HepG2 (cell line): ENCODE measurements around the gene GATAD2B. TPM values are rescaled to one million over a fixed set of nuclear protein-coding genes. Genes with fewer than 3 reads are reported as not detected.

Source experiments
- CAMTA2 ChIP-seq: sonication (generic); formaldehyde crosslinking; IDR thresholded peaks from 2 replicates; pipeline ENCODE4 v1.4.0; 2020; ENCODE audit warnings: mild to moderate bottlenecking, missing genetic modification reagents, borderline replicate concordance
- E2F1 ChIP-seq: sonication (generic); formaldehyde crosslinking; IDR thresholded peaks from 2 replicates; pipeline ENCODE4 v1.5.0; 2020; ENCODE audit warnings: missing genetic modification reagents
- ZNF615 ChIP-seq: sonication (generic); formaldehyde crosslinking; IDR thresholded peaks from 2 replicates; pipeline ENCODE4 v1.5.0; 2020; ENCODE audit warnings: mild to moderate bottlenecking, missing genetic modification reagents, borderline replicate concordance
- ZNF792 ChIP-seq: IDR thresholded peaks from 2 replicates; pipeline ENCODE4 v1.6.1; 2016
- polyA plus RNA-seq, 8 experiments: library from polyadenylated mRNA; depleted of rRNA in 3 of 8; stranded (reverse) in 7 of 8; unstranded in 1 of 8; fragments of >200 nt; fragmentation: Illumina TruSeq in 4 of 8; extraction: Trizol in 4 of 8; gene quantifications; 2 replicates each; pipeline versions ENCODE4 v1.2.1 to v1.2.3, GENCODE V29; 2011 to 2016; ENCODE audit warnings: low read depth in 4 of 8, missing spikeins in 1 of 8, mixed read lengths in 1 of 8; ENCODE audit not compliant: insufficient read depth in 1 of 8
- total RNA-seq, 5 experiments: library from RNA; depleted of rRNA; stranded (reverse); fragments of >200 nt; fragmentation: Illumina TruSeq; extraction: Trizol; gene quantifications; 2 replicates each; pipeline ENCODE4 v1.2.3, GENCODE V29; 2016; ENCODE audit warnings: low read depth in 1 of 5
- TF ChIP-seq, protein P1 (sequence below): fragments of 450-650 bp; IDR thresholded peaks from 2 replicates; pipeline ENCODE4 v1.6.1; 2016
- TF ChIP-seq, protein P2 (sequence below): sonication (generic); formaldehyde crosslinking; IDR thresholded peaks from one replicate; pipeline ENCODE4 v1.5.1; 2020; ENCODE audit warnings: mild to moderate bottlenecking, missing genetic modification reagents; ENCODE audit errors: not compliant biosample characterization
- TF ChIP-seq, protein P3 (sequence below), 2 experiments: sonication (generic) in 1 of 2; formaldehyde crosslinking in 1 of 2; IDR thresholded peaks; 2 replicates each; pipeline versions ENCODE4 v1.4.0 to v1.6.1; 2016 to 2020; ENCODE audit warnings: borderline replicate concordance in 1 of 2, low read depth in 1 of 2, mild to moderate bottlenecking in 1 of 2, missing genetic modification reagents in 1 of 2
- TF ChIP-seq, protein P4 (sequence below): sonication (generic); formaldehyde crosslinking; IDR thresholded peaks from 2 replicates; pipeline ENCODE4 v1.5.0; 2020; ENCODE audit warnings: missing genetic modification reagents

The GATAD2B gene
- total and polyA plus RNA-seq, 2 of the 13 experiments (the other 11 are each of a cell fraction or from before 2014, with no cell fraction given): 3.2 to 5.2 TPM

GRCh38 chr1:153922972-153923925, at the start of gene GATAD2B (continued):
- TF ChIP-seq, protein P1, sequence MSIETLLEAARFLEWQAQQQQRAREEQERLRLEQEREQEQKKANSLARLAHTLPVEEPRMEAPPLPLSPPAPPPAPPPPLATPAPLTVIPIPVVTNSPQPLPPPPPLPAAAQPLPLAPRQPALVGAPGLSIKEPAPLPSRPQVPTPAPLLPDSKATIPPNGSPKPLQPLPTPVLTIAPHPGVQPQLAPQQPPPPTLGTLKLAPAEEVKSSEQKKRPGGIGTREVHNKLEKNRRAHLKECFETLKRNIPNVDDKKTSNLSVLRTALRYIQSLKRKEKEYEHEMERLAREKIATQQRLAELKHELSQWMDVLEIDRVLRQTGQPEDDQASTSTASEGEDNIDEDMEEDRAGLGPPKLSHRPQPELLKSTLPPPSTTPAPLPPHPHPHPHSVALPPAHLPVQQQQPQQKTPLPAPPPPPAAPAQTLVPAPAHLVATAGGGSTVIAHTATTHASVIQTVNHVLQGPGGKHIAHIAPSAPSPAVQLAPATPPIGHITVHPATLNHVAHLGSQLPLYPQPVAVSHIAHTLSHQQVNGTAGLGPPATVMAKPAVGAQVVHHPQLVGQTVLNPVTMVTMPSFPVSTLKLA: 0 out of 2 replicates have a peak, but pooled peaks have one; percentile 26
- TF ChIP-seq, protein P2, sequence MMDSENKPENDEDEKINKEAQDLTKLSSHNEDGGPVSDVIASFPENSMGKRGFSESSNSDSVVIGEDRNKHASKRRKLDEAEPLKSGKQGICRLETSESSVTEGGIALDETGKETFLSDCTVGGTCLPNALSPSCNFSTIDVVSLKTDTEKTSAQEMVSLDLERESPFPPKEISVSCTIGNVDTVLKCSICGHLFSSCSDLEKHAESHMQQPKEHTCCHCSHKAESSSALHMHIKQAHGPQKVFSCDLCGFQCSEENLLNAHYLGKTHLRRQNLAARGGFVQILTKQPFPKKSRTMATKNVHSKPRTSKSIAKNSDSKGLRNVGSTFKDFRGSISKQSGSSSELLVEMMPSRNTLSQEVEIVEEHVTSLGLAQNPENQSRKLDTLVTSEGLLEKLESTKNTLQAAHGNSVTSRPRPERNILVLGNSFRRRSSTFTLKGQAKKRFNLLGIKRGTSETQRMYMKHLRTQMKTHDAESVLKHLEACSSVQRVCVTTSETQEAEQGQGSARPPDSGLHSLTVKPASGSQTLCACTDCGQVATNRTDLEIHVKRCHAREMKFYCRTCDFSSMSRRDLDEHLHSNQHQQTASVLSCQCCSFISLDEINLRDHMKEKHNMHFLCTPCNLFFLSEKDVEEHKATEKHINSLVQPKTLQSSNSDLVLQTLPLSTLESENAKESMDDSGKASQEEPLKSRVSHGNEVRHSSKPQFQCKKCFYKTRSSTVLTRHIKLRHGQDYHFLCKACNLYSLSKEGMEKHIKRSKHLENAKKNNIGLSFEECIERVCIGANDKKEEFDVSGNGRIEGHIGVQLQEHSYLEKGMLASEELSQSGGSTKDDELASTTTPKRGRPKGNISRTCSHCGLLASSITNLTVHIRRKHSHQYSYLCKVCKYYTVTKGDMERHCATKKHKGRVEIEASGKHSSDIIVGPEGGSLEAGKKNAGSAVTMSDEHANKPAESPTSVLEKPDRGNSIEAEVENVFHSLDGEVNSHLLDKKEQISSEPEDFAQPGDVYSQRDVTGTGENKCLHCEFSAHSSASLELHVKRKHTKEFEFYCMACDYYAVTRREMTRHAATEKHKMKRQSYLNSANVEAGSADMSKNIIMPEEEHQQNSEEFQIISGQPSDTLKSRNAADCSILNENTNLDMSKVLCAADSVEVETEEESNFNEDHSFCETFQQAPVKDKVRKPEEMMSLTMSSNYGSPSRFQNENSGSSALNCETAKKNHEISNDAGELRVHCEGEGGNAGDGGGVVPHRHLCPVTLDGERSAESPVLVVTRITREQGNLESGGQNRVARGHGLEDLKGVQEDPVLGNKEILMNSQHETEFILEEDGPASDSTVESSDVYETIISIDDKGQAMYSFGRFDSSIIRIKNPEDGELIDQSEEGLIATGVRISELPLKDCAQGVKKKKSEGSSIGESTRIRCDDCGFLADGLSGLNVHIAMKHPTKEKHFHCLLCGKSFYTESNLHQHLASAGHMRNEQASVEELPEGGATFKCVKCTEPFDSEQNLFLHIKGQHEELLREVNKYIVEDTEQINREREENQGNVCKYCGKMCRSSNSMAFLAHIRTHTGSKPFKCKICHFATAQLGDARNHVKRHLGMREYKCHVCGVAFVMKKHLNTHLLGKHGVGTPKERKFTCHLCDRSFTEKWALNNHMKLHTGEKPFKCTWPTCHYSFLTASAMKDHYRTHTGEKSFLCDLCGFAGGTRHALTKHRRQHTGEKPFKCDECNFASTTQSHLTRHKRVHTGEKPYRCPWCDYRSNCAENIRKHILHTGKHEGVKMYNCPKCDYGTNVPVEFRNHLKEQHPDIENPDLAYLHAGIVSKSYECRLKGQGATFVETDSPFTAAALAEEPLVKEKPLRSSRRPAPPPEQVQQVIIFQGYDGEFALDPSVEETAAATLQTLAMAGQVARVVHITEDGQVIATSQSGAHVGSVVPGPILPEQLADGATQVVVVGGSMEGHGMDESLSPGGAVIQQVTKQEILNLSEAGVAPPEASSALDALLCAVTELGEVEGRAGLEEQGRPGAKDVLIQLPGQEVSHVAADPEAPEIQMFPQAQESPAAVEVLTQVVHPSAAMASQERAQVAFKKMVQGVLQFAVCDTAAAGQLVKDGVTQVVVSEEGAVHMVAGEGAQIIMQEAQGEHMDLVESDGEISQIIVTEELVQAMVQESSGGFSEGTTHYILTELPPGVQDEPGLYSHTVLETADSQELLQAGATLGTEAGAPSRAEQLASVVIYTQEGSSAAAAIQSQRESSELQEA (CRISPR knock-in tag): no peak
- TF ChIP-seq E2F1 (CRISPR knock-in tag) (no peak), ZNF792 (no peak), CAMTA2 (CRISPR knock-in tag) (no peak), ZNF615 (CRISPR knock-in tag) (no peak)
- TF ChIP-seq, protein P3, sequence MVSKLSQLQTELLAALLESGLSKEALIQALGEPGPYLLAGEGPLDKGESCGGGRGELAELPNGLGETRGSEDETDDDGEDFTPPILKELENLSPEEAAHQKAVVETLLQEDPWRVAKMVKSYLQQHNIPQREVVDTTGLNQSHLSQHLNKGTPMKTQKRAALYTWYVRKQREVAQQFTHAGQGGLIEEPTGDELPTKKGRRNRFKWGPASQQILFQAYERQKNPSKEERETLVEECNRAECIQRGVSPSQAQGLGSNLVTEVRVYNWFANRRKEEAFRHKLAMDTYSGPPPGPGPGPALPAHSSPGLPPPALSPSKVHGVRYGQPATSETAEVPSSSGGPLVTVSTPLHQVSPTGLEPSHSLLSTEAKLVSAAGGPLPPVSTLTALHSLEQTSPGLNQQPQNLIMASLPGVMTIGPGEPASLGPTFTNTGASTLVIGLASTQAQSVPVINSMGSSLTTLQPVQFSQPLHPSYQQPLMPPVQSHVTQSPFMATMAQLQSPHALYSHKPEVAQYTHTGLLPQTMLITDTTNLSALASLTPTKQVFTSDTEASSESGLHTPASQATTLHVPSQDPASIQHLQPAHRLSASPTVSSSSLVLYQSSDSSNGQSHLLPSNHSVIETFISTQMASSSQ (IDR thresholded peaks at IDR 0.05; ENCODE audit: low read depth): peak; percentile 87
- TF ChIP-seq, protein P3 (CRISPR knock-in tag; IDR thresholded peaks at IDR 0.05; ENCODE audit: borderline replicate concordance): peak; percentile 91
- TF ChIP-seq, protein P4, sequence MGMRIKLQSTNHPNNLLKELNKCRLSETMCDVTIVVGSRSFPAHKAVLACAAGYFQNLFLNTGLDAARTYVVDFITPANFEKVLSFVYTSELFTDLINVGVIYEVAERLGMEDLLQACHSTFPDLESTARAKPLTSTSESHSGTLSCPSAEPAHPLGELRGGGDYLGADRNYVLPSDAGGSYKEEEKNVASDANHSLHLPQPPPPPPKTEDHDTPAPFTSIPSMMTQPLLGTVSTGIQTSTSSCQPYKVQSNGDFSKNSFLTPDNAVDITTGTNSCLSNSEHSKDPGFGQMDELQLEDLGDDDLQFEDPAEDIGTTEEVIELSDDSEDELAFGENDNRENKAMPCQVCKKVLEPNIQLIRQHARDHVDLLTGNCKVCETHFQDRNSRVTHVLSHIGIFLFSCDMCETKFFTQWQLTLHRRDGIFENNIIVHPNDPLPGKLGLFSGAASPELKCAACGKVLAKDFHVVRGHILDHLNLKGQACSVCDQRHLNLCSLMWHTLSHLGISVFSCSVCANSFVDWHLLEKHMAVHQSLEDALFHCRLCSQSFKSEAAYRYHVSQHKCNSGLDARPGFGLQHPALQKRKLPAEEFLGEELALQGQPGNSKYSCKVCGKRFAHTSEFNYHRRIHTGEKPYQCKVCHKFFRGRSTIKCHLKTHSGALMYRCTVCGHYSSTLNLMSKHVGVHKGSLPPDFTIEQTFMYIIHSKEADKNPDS: no peak
